Trophoblast cell (in vitro differentiated cells and primary cell): ENCODE data around the gene UCK1.
"Not testable (repeated sequence)": the region's sequence is repeated elsewhere in the genome, so short reads cannot be mapped to it uniquely, and the experiment has no call there.

ENCODE experiments used
- DNase-seq, 2 donors: peaks; one replicate each; pipeline ENCODE4 v3.0.0-alpha.2; 2016
- H2AFZ ChIP-seq: 2 replicates; pipeline ENCODE4 v1.6.1; 2013; ENCODE audit warnings: low read length, moderate library complexity, mild to moderate bottlenecking; ENCODE audit not compliant: insufficient read depth, poor library complexity
- H2AK5ac ChIP-seq: 2 replicates; pipeline ENCODE4 v1.6.1; 2013; ENCODE audit warnings: mild to moderate bottlenecking, low read length
- H2BK120ac ChIP-seq: 2 replicates; pipeline ENCODE4 v1.6.1; 2013; ENCODE audit warnings: low read length, mild to moderate bottlenecking, moderate library complexity; ENCODE audit not compliant: insufficient read depth, poor library complexity
- H2BK12ac ChIP-seq: 2 replicates; pipeline ENCODE4 v1.6.1; 2013; ENCODE audit warnings: mild to moderate bottlenecking, low read length, moderate library complexity
- H2BK5ac ChIP-seq: 2 replicates; pipeline ENCODE4 v1.6.1; 2013; ENCODE audit warnings: low read length, low read depth, moderate library complexity, mild to moderate bottlenecking; ENCODE audit not compliant: poor library complexity
- H3K14ac ChIP-seq: 2 replicates; pipeline ENCODE4 v1.6.1; 2013; ENCODE audit warnings: mild to moderate bottlenecking, low read length
- H3K18ac ChIP-seq: 2 replicates; pipeline ENCODE4 v1.6.1; 2013; ENCODE audit warnings: mild to moderate bottlenecking, low read length
- H3K23ac ChIP-seq: 2 replicates; pipeline ENCODE4 v1.6.1; 2013; ENCODE audit warnings: low read length
- H3K27ac ChIP-seq: 2 replicates; pipeline ENCODE4 v1.5.1; 2013; ENCODE audit warnings: low read depth, mild to moderate bottlenecking, inconsistent platforms, low read length, moderate library complexity
- H3K27me3 ChIP-seq: 2 replicates; pipeline ENCODE4 v1.6.1; 2013; ENCODE audit warnings: inconsistent platforms, mild to moderate bottlenecking, low read length, moderate library complexity; ENCODE audit not compliant: insufficient read depth
- H3K36me3 ChIP-seq, 2 experiments: 1 replicate in 1 of 2; 2 replicates in 1 of 2; pipeline ENCODE4 v1.6.1; 2013; ENCODE audit warnings: low read length in 2 of 2, mild to moderate bottlenecking in 2 of 2, moderate library complexity in 1 of 2; ENCODE audit not compliant: insufficient read depth in 2 of 2, control insufficient read depth in 1 of 2
- H3K4ac ChIP-seq: 2 replicates; pipeline ENCODE4 v1.6.1; 2013; ENCODE audit warnings: low read depth, mild to moderate bottlenecking, low read length, moderate library complexity
- H3K4me1 ChIP-seq, 2 experiments: 1 replicate in 1 of 2; 2 replicates in 1 of 2; pipeline ENCODE4 v1.6.1; 2013; ENCODE audit warnings: low read length in 2 of 2, mild to moderate bottlenecking in 2 of 2, moderate library complexity in 1 of 2; ENCODE audit not compliant: insufficient read depth in 2 of 2, control insufficient read depth in 1 of 2
- H3K4me2 ChIP-seq: 2 replicates; pipeline ENCODE4 v1.6.1; 2013; ENCODE audit warnings: inconsistent platforms, mild to moderate bottlenecking, low read length, moderate library complexity
- H3K4me3 ChIP-seq: 2 replicates; pipeline ENCODE4 v1.5.1; 2013; ENCODE audit warnings: mild to moderate bottlenecking, low read depth, low read length, inconsistent platforms
- H3K79me1 ChIP-seq: one replicate; pipeline ENCODE4 v1.6.1; 2013; ENCODE audit warnings: low read length
- H3K79me2 ChIP-seq: 2 replicates; pipeline ENCODE4 v1.6.1; 2013; ENCODE audit warnings: low read length, mild to moderate bottlenecking; ENCODE audit not compliant: control insufficient read depth, insufficient read depth, poor library complexity
- H3K9ac ChIP-seq: 2 replicates; pipeline ENCODE4 v1.6.1; 2013; ENCODE audit warnings: mild to moderate bottlenecking, low read length
- H3K9me3 ChIP-seq: 2 replicates; pipeline ENCODE4 v1.6.1; 2013; ENCODE audit warnings: low read depth, mild to moderate bottlenecking, control low read depth, inconsistent platforms, low read length; ENCODE audit not compliant: insufficient read depth
- H4K12ac ChIP-seq: 2 replicates; pipeline ENCODE4 v1.6.1; 2013; ENCODE audit warnings: low read depth, mild to moderate bottlenecking, low read length, moderate library complexity
- H4K8ac ChIP-seq: 2 replicates; pipeline ENCODE4 v1.6.1; 2013; ENCODE audit warnings: low read depth, mild to moderate bottlenecking, low read length, moderate library complexity
- H4K91ac ChIP-seq: one replicate; pipeline ENCODE4 v1.6.1; 2013; ENCODE audit warnings: low read depth, mild to moderate bottlenecking, low read length, moderate library complexity
- WGBS: extraction: QIAGEN DNeasy Blood & Tissue Kit; methylation state at CpG from one replicate; pipeline ENCODE4 v1.1.7; 2013; ENCODE audit warnings: missing lambda C conversion rate; ENCODE audit not compliant: insufficient read length, insufficient coverage; ENCODE audit errors: extremely low coverage; 5-methylcytosine and 5-hydroxymethylcytosine counted together

UCK1 gene

DNA sequence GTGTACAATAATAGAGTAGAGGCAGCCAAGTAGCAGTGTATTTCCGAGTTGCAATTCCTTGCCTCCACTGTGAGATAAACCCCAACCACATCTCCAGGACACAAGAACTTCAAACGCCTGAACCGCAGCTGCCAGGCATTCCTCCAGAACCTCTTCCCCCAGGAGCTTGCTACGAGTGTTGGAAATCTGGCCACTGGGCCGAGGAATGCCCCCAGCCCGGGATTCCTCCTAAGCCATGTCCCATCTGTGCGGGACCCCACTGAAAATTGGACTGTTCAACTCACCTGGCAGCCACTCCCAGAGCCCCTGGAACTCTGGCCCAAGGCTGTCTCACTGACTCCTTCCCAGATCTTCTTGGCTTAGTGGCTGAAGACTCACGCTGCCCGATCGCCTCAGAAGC is 18.1 kb upstream of the UCK1 start:
- H2AFZ ChIP-seq, H3K36me3 ChIP-seq, H4K8ac ChIP-seq, H2BK120ac ChIP-seq, H2BK12ac ChIP-seq, H3K9me3 ChIP-seq, H3K9ac ChIP-seq, H3K4ac ChIP-seq, H2AK5ac ChIP-seq, H3K23ac ChIP-seq, H3K4me2 ChIP-seq, H3K4me3 ChIP-seq, H3K18ac ChIP-seq, H3K4me1 ChIP-seq, H2BK5ac ChIP-seq, H4K91ac ChIP-seq, H3K14ac ChIP-seq, H4K12ac ChIP-seq, H3K79me1 ChIP-seq, H3K79me2 ChIP-seq, H3K27ac ChIP-seq, H3K27me3 ChIP-seq: not testable (repeated sequence)
- no CpG with 5 or more reads among the region's 10 CpGs for WGBS
- peak; percentile 27 to 61 for DNase-seq

DNA sequence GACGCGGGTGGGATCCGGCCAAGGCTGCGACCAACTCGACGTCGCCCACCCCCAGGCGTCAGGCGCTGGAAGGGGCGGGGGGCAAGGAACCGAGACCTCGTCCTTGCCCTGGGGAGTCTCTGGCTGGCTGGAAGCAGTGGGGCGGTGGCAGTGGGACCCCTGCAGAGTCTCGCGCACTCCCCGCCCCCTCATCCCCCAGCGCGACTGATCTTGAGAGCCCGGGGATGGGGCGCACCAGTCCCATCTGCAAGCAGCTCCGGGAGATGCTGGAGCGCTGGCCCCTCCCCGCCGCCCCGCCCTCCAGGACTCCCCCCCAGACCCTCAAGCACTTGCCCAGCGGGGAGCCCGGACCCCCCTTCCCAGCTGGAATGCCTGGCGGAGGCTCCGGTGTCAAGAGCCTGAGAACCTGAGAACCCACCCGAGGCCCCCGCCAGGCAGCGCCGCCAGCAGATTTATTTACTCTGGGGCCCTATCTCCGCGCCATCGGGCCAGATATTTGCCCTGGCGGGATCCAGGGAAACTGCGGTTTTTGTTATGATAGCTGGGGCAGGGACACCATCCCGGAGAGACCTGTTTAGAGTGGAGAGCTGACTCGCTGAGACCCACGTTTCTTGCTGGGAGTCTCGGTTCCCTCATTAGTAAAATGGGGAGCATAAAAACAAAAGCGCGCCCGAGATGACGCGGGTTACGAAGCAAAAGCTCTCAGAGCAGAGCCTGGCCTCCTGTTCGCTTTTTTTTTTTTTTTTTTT is 15.4 kb upstream of the UCK1 start:
- H3K27me3 ChIP-seq: peaks cover 2% of the 10 kb centered on the region
- H3K9ac ChIP-seq: no peak overlapping the region
- no peaks in the 10 kb centered on the region for H3K36me3 ChIP-seq
- peaks cover 6% of the 10 kb centered on the region for H3K9me3 ChIP-seq
- H2BK5ac ChIP-seq: peak overlapping the region; percentile 21
- H3K4me3 ChIP-seq: no peak overlapping the region
- H3K4me2 ChIP-seq: peak overlapping the region; percentile 56
- peak; percentile 65 to 81 for DNase-seq
- H3K79me2 ChIP-seq: no peaks in the 10 kb centered on the region
- H4K91ac ChIP-seq: peak overlapping the region; percentile 50
- H3K4me1 ChIP-seq: peaks cover 0 to 4% of the 10 kb centered on the region in 2 experiments
- H3K23ac ChIP-seq: no peak overlapping the region
- peaks cover 2% of the 10 kb centered on the region for H3K79me1 ChIP-seq
- no CpG with 5 or more reads among the region's 49 CpGs for WGBS
- peak overlapping the region; percentile 2 for H4K8ac ChIP-seq
- no peak overlapping the region for H2AK5ac ChIP-seq
- no peak overlapping the region for H2BK12ac ChIP-seq
- peak overlapping the region; percentile 16 for H3K14ac ChIP-seq
- H4K12ac ChIP-seq: no peak overlapping the region
- H3K4ac ChIP-seq: no peak overlapping the region
- H3K18ac ChIP-seq: no peak overlapping the region
- no peak overlapping the region for H2AFZ ChIP-seq
- H3K27ac ChIP-seq: peak overlapping the region; percentile 16
- H2BK120ac ChIP-seq: peak overlapping the region; percentile 70

DNA sequence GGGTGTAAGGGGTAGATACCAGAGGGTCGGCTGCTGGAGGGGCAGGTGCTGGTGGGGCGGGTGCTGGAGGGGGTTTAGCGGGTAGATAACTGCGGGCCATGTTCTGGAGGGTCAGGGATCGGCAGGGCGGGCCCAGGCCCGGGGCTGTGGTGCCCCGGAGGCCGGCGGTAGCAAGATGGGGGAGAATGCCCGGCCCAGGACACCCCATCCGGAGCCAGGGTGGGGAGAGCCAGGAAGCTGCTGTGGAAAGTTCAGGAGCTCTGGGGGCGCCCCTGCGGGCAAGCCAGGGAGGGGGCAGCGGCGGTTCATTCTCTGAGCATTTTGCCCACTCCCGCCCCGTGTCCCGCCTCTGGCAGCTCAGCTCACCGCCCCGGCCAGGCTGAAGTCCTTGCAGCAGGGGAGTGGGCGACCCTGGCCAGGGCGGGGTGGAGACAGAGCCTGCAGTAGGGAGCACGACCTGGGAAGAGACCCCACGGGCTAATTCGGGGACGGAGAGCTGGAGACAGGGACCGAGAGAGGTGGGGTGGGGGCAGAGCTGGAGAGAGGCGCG is 14.8 kb upstream of the UCK1 start:
- peaks cover 2% of the 10 kb centered on the region for H3K27me3 ChIP-seq
- no peak overlapping the region for H2BK5ac ChIP-seq
- no peak overlapping the region for H3K23ac ChIP-seq
- H3K79me1 ChIP-seq: peaks cover 2% of the 10 kb centered on the region
- no peaks in the 10 kb centered on the region for H3K79me2 ChIP-seq
- no CpG with 5 or more reads among the region's 30 CpGs for WGBS
- H3K36me3 ChIP-seq: no peaks in the 10 kb centered on the region
- DNase-seq: no peak
- peaks cover 6% of the 10 kb centered on the region for H3K9me3 ChIP-seq
- H3K4me2 ChIP-seq: peak overlapping the region; percentile 56
- H4K12ac ChIP-seq: no peak overlapping the region
- H3K18ac ChIP-seq: no peak overlapping the region
- H3K27ac ChIP-seq: no peak overlapping the region
- peak overlapping the region; percentile 16 for H3K14ac ChIP-seq
- H3K4ac ChIP-seq: no peak overlapping the region
- H3K4me3 ChIP-seq: no peak overlapping the region
- H4K8ac ChIP-seq: peak overlapping the region; percentile 2
- H2BK120ac ChIP-seq: peak overlapping the region; percentile 70
- peaks cover 0 to 4% of the 10 kb centered on the region in 2 experiments for H3K4me1 ChIP-seq
- H2BK12ac ChIP-seq: no peak overlapping the region
- peak overlapping the region; percentile 50 for H4K91ac ChIP-seq
- H2AFZ ChIP-seq: peak overlapping the region; percentile 17
- no peak overlapping the region for H3K9ac ChIP-seq
- no peak overlapping the region for H2AK5ac ChIP-seq

DNA sequence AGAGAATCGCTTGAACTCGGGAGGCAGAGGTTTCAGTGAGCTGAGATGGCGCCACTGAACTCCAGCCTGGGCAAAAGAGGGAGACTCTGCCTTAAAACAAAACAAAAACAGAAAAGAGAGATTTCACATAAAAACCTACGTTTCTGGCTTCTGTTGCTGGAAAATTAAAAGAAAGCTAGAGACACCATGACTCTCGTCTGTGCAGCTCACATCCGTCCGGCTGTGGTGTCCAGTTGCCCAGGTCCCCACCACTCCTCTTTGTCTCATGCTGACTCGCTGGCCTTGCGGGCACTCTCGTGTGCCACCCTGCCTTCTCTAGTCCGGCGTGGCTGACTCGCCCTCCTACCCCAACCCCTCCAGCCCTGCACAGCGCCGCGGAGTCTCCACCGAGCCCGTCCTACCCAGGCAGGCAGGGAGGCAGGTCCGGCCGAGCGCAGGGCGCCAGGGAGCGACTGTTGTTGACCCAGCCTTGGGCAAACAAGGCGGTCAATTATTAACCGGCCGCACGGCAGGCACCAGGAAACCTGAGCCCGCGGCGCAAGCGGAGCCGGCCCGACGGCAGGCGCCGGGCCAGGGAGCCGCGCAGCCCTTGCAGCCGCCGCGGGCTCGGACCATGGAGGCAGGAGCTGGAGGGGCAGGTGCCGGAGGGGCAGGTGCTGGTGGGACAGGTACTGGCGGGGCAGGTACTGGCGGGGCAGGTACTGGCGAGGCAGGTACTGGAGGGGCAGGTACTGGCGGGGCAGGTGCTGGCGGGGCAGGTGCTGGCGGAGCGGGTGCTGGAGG is 14.1 kb upstream of the UCK1 start, which contains the start of gene PRRT1B:
Gene PRRT1B (plus strand): TSS at position 521 of the 783 bp plus-strand sequence. CDS start 93 bp downstream, at position 614.
- Histone ChIP-seq H3K4me2 (peak within 1 kb of the TSS; percentile 56), H2AFZ (peak within 1 kb of the TSS; percentile 17), H4K12ac (peak within 1 kb of the TSS; percentile 18), H3K9ac (no peak within 1 kb of the TSS), H3K4me3 (no peak within 1 kb of the TSS), H4K8ac (peak within 1 kb of the TSS; percentile 2), H2AK5ac (no peak within 1 kb of the TSS), H4K91ac (peak within 1 kb of the TSS; percentile 50), H3K9me3 (peaks cover 6% of the 10 kb centered on the region), H2BK12ac (no peak within 1 kb of the TSS), H3K27ac (peak within 1 kb of the TSS; percentile 16), H3K79me2 (no peaks in the 10 kb centered on the region), H3K27me3 (peaks cover 2% of the 10 kb centered on the region), H3K79me1 (peaks cover 2% of the 10 kb centered on the region), H3K36me3 (no peaks in the 10 kb centered on the region), H3K23ac (no peak within 1 kb of the TSS), H3K4me1 (peaks cover 0 to 4% of the 10 kb centered on the region in 2 experiments), H3K14ac (peak within 1 kb of the TSS; percentile 16), H3K18ac (no peak within 1 kb of the TSS), H2BK5ac (peak within 1 kb of the TSS; percentile 21), H2BK120ac (peak within 1 kb of the TSS; percentile 70), H3K4ac (no peak within 1 kb of the TSS)
- DNase-seq: peak; percentile 64 to 71
- WGBS: no CpG with 5 or more reads among the region's 50 CpGs
